GM11168 (cell line): ENCODE results near the gene PSME2.

Experiments
- in situ Hi-C: fragments of 300-500 bp; cut with MboI; formaldehyde crosslinking; loops from one replicate; pipeline ENCODE4 v1.12.0; 2022; ENCODE audit warnings: low sequenced_read_pairs; ENCODE audit not compliant: unreplicated experiment

The PSME2 gene

GRCh38 chr14:24146453-24146977 is at the start of gene PSME2:
Gene PSME2 (minus strand): TSS chr14:24146610. CDS start chr14:24146581, 29 bp downstream.
- in situ Hi-C loops: no loop called here

- in situ Hi-C loops: no loop called here
Observed at GRCh38 chr14:24195186-24196070, 49.0 kb upstream of the PSME2 start, which contains the start of gene TM9SF1. Gene TM9SF1 (minus strand): TSS chr14:24195441. CDS start chr14:24195019, 422 bp downstream.

- in situ Hi-C loops: no loop called here
Observed at GRCh38 chr14:24194873-24195185, 48.4 kb upstream of the PSME2 start.

DNA sequence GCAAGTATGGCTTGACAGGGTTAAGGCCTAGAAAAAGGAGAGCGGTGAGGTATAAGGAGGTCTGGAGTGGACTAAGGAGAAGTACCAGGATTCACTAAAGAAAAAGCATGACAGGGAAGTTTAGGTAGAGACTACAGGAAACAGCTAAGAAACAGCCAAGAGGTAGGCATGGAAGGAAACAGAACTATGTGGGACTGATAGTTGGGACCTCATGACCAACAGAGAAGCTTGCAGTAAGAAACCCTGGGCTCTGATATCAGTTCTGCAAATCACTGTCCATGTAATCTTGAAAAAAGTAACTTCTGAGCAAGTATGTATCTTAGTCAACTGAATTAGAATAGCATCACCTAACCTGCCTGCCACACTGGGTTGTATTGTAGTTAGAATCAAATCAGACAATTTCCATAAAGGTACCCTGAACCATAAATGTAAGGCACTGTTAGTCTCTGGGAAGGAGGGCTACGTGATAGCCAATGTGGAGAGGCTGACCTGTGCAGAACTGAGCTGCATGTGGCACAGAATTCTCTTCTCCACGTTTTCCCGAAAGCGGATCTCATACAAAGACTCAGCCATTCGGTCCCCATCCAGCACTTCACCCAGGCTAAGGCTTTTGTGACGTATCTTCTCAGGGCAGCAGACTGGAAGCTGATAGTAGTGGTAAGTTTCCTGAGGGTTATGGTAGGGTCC is 47.9 kb upstream of the PSME2 start:
- in situ Hi-C loops: no loop called here

- in situ Hi-C loops: no loop called here
Observed at GRCh38 chr14:24192933-24193332, 46.5 kb upstream of the PSME2 start.

- in situ Hi-C loops: no loop called here
Observed at GRCh38 chr14:24190416-24190815, 44.0 kb upstream of the PSME2 start.

- in situ Hi-C loops: no loop called here
Observed at GRCh38 chr14:24189460-24189859, 43.0 kb upstream of the PSME2 start.

DNA sequence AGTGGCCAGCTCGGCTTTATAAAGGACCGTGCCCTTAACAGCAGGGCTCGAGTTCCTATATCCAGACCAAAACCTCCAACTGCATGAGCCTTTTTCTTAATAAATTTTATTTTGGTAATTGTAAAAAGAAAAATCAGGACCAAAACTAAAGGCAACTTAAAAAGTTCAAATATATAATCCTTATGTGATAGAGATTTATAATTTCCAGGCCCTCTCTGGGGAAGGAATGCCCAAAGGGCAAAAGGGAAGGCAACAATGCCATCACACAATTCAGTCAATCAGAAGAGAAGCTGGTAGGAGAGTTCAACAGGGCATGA is 42.6 kb upstream of the PSME2 start:
- in situ Hi-C loops: no loop called here

DNA sequence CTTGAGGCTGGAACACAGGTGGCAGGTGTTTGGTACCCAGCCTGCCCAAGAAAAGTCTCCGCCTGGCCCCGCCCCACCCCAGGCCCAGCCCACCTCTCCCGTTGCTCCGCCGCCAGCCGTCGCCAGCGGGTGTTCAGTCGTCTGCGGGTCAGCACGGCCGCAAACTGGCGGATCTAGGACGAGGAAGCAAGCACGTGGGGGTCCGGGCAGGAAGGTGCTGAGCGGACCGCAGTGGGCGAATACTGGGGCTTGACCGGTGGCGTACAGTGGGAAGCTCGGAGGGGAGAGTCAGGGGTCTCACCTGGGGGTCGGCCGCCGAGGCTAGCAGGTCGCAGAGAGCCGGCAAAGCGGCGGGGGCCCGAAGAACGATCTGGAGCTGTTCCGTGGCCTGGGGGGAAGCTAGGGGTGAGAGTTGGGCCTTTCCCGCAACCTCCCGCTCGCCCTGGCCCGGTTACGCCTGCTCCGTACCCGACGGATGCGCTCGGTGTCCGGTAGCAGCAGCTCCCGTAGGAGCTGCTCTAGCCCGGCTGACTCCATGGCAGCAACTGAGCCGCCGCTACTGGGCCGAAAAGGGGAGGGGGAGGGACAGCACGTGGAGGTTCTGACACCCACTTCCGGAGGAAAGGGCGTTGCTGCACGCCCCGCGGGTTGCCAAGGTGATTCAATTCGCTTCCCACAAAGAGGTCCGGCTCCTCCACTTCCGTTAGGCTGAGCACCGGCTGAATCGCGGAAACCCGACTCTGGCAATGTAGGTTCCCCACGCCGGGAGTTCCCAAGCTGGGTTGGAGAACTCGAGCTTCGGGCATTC is 42.0 kb upstream of the PSME2 start, which contains the start of gene IPO4:
TSS of gene IPO4 (minus strand) at position 566 of the 808 bp plus-strand sequence. CDS start at position 537, 29 bp downstream.
- in situ Hi-C loops: no loop called here

DNA sequence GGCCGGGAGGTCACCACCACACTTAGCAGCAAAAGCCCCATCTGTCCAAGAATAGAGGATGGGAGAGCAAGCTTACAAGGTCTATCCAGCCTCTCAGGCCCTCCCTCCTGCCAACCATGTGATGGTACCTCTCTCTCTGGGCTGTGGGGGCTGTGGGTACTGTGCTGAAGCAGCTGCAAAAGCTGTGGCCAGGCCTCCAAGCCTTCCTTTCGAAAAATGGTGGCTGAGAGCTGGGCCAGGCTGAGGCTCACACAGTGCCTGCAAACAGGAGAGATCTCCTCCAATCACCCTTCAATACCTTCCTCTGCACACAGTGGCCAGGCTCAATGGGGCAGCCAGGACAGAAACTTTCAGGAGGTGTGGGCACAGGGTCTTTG is 41.1 kb upstream of the PSME2 start:
- in situ Hi-C loops: no loop called here

DNA sequence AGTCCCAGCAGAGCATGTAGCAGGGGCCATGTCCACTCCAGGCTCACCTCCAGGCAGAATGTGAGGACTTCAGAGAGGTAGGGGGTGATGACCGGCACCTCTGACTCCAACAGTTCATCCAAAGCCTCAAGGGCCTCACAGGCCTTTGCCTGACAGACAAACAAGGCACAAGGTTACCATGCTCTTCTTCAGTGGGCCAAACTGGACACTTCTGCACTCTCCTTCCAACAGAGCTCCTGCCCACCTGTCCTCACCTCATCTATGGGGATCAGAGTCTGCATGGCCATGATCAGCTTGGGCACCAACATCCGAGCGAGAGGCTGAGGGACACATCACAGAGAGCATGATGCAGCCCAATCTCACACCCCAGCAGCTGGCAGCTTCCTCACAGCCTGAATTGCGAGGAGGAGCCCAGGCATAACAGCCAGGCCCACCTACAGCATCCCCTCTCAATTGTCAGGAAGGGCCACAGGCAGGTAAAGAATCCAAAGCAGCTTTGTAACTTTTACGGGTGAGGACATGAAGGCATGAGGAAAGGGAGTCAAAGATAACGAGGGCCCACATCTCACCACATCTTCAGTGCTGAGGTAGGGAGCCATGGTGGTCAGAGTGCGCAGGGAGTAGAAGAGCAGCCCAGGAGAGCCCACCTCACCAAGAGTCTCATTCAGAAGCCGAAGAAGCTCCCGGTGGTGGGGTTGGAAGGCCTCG is 40.6 kb upstream of the PSME2 start:
- in situ Hi-C loops: no loop called here

- in situ Hi-C loops: no loop called here
Observed at GRCh38 chr14:24185741-24186140, 39.3 kb upstream of the PSME2 start.

DNA sequence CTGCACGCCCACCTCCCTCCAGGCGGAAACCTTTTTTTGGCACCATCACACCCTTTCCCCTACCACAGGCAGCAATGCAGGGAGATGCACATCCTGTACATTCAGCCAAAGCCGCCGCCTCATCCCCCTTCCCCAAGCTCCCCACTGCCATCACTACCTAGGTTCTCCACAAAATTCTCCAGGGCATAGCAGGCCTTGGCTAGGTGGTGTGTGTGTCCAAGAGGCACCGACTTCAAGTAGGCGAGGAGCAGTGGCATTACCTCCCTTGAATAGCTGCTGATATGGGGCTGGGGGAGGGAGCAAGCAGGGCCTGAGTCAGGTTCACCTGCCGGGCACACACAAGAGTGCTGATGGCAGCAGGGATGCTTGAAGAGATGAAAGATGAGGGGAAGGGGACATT is 38.6 kb upstream of the PSME2 start:
- in situ Hi-C loops: no loop called here

DNA sequence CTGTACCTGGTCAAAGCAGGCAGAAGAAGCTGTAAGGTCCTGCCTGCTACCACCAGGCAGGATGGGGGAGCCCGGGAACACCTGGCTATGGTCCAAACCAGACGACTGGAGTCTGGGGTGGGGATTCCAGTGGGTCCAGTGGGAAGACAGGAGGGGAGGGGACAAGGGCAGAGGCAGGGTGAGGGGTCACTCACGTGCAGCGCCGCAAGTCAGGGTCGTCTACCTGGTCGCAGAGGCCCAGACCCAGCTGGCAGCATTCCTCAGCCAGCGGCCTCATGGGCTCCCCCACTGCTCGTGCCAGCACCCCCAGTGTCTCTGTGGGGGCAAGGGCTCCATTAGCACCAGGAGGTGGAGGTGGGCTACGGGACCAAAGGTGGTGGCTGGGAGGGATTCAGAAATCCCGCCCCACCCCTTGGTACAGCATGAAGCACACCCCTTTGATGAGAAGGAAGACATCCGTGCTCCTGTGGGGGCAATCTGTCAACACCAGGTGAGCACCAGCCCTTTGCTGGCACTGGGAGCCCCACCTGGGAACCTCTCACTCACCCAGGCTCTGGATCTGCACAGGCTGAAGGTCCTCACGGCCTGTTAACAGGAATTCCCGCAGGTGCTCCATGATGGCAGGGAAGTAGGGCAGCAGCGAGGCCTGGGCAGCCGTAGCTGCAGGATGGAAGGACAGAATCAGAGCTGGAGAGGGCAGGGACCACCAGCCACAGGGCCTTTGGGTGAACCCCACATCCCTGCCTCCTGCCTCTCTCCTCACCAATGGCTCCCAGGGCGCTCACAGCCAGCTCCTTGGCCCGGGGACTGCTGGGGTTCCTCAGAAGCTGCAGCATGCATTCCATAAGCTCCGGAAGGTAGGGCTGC is 37.9 kb upstream of the PSME2 start:
- in situ Hi-C loops: no loop called here

DNA sequence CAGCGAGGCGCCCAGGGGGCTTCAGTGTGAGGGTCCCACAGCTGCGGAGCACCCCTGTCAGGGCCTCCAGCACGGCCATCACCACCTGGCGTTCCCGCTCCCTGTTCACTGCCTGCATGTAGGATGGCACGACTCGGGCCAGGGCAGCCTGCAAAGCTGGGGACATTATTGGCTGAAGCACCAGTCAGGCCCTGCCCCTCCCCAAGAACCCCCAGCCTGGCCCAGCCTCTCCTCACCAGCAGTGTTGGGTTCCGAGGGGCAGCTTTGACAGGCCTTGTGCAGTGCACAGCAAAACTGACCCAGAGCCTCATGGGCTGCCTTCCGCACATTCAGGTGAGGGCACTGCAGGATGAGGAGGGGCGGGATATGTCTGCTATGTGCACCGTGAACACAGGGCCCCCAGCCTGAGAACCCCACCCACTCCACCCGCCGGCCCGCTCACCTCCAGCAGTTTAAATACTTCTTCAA is 36.6 kb upstream of the PSME2 start:
- in situ Hi-C loops: no loop called here

DNA sequence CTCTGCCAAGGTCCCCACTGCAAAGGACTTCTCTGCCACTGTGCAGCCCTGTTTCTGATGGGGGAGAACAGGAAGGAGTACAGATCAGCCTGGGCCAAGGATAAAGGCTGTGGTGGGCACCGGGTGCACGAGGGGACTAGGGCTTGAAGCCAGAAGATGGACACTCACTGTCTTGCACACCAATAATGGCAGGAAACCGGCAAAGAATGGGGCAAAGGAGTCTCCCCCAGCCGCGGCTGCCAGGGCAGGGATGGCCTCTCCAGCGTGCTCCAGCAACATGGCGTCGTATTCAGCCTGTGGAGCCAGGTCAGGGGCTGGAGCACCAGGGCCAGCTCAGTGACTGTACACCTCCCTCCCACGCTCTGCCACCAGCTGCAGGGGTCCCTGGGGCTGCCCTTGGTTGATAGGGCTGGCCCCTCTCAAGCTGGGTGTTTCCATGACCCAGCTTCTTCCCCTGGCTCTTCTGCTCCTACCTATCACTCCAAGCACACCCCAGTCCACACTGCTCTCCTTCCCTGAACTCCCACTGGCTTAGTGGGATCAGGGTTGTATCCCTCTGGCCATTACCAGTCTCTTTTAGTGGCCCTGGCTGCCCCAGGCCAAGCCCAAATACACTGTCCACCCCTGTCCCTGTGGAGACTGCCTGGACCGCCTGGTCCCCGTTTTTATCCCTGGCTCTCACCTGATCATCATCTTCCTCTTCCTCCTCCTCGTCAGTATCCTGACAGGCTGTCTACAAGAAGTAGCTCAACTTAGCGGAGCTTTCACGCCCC is 35.9 kb upstream of the PSME2 start:
- in situ Hi-C loops: no loop called here

DNA sequence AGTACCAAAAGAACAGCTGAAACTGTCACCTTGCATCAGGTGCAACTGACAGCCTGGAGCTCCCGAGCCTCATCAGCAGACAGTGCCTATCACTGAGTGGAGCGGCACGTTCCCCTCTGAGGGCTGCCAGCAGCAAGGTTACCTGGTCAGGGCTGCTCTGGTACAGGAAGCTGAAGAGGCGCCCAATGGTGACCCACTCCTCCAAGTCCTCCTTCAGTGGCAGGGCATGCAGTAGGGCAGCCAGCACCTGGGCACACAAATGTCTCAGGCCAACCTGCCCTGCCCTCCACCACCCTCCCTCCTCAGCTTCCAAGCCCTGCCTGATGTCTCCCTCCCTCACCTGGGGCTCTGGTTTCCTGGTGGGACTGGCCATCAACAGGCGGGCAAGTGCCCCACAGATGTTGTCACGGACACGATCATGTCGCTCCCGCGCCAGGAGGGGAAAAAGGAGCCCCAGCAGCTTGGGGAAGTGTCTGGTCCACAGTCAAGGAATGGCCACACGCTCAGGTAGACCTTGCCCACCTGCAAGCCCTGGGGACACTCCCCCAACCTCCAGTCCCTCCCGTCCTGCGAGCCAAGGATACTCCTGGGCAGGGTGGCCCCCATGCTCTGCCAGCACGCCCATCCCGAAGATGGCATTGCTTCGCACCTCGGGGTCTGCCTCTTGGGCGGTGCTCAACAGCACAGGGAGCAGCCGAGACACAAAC is 35.1 kb upstream of the PSME2 start:
- in situ Hi-C loops: no loop called here
